Loucy (cell line): ENCODE measurements around the gene PGA3.

Experiments used
- H2AFZ ChIP-seq: fragments of 200-600 bp; sonication (generic); 2 replicates; pipeline ENCODE4 v1.6.0; 2016; ENCODE audit warnings: antibody characterized with exemption, mild to moderate bottlenecking, low read length, moderate library complexity
- H3F3A ChIP-seq: fragments of 200-600 bp; 2 replicates; pipeline ENCODE4 v1.6.0; 2016; ENCODE audit warnings: antibody characterized with exemption, low read depth, mild to moderate bottlenecking
- H3K27me3 ChIP-seq: fragments of 200-600 bp; sonication (generic); 2 replicates; pipeline ENCODE4 v1.6.1; 2014; ENCODE audit warnings: low read length, mild to moderate bottlenecking; ENCODE audit not compliant: insufficient read depth, poor library complexity, severe bottlenecking
- H3K36me3 ChIP-seq: fragments of 200-600 bp; sonication (generic); 2 replicates; pipeline ENCODE4 v1.6.1; 2016; ENCODE audit warnings: low read length; ENCODE audit not compliant: insufficient read depth
- H3K4me1 ChIP-seq: fragments of 200-600 bp; sonication (generic); 2 replicates; pipeline ENCODE4 v1.5.1; 2014; ENCODE audit warnings: low read length, mild to moderate bottlenecking; ENCODE audit not compliant: insufficient read depth, poor library complexity, severe bottlenecking
- H3K4me2 ChIP-seq: fragments of 200-600 bp; sonication (generic); 2 replicates; pipeline ENCODE4 v1.6.0; 2014; ENCODE audit warnings: antibody characterized with exemption, low read length, low read depth, mild to moderate bottlenecking; ENCODE audit not compliant: poor library complexity, severe bottlenecking
- H3K4me3 ChIP-seq: fragments of 200-600 bp; sonication (generic); 2 replicates; pipeline ENCODE4 v1.5.1; 2014; ENCODE audit warnings: low read length, mild to moderate bottlenecking, mixed read lengths; ENCODE audit not compliant: poor library complexity, severe bottlenecking
- H3K79me2 ChIP-seq: fragments of 200-600 bp; sonication (generic); 2 replicates; pipeline ENCODE4 v1.6.1; 2014; ENCODE audit warnings: low read length; ENCODE audit not compliant: insufficient read depth
- H3K9ac ChIP-seq: fragments of 200-600 bp; sonication (generic); 2 replicates; pipeline ENCODE4 v1.6.0; 2014; ENCODE audit warnings: mild to moderate bottlenecking, low read depth, low read length, moderate library complexity; ENCODE audit not compliant: poor library complexity, severe bottlenecking
- H3K9me2 ChIP-seq: fragments of 200-600 bp; sonication (generic); replicated peaks from 2 replicates; pipeline ENCODE4 v1.6.1; 2016; ENCODE audit warnings: low read depth, low read length, mixed read lengths
- H3K9me3 ChIP-seq: fragments of 200-600 bp; sonication (generic); 2 replicates; pipeline ENCODE4 v1.6.1; 2014; ENCODE audit warnings: mild to moderate bottlenecking, antibody characterized with exemption, low read length, low read depth; ENCODE audit not compliant: insufficient read depth
- H4K20me1 ChIP-seq: fragments of 200-600 bp; sonication (generic); 2 replicates; pipeline ENCODE4 v1.6.0; 2014; ENCODE audit warnings: antibody characterized with exemption, low read length, mild to moderate bottlenecking; ENCODE audit not compliant: insufficient read depth, poor library complexity, severe bottlenecking
- EZH2phosphoT487 ChIP-seq: fragments of 200-600 bp; IDR thresholded peaks from 2 replicates; pipeline ENCODE4 v1.6.1; 2018; ENCODE audit warnings: antibody characterized with exemption, mild to moderate bottlenecking, moderate library complexity, borderline replicate concordance
- TF ChIP-seq, protein P1 (sequence below): fragments of 200-600 bp; sonication (generic); conservative IDR thresholded peaks from 2 replicates; pipeline ENCODE4 v1.5.1; 2014; ENCODE audit warnings: mild to moderate bottlenecking, antibody characterized with exemption, low read length

Gene PGA3

DNA sequence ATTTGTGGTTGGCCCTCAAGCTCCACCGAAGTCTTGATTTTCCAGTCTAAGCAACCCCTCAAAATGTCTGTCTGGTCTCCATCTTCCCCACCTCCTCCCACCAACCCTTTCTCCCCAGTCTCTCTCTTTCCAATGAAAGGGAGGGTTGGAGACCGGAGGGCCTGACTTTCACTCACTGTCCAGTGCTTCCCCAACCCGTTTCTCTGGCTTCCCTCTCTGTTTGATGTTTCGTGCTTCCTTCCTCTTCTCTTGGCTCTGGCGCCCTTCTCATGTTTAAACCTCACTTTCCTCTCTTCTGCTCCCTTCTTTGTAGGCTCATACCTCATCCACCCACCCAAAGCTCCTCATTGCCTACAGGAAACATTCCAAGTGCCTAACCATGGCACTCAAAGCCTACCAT is 31.0 kb upstream of the PGA3 start:
- Histone ChIP-seq H3K79me2 (no peaks in the 10 kb centered on the region), H3K36me3 (no peaks in the 10 kb centered on the region), H3K4me2 (no peak overlapping the region), H3K4me1 (peaks cover 11% of the 10 kb centered on the region), H3K27me3 (no peaks in the 10 kb centered on the region), H3K9me3 (no peaks in the 10 kb centered on the region), H3F3A (no peaks in the 10 kb centered on the region), H2AFZ (no peak overlapping the region), H3K9me2 (no peaks in the 10 kb centered on the region), H3K9ac (no peak overlapping the region), H4K20me1 (no peaks in the 10 kb centered on the region), H3K4me3 (no peak overlapping the region)
- TF ChIP-seq EZH2phosphoT487, result no peak

DNA sequence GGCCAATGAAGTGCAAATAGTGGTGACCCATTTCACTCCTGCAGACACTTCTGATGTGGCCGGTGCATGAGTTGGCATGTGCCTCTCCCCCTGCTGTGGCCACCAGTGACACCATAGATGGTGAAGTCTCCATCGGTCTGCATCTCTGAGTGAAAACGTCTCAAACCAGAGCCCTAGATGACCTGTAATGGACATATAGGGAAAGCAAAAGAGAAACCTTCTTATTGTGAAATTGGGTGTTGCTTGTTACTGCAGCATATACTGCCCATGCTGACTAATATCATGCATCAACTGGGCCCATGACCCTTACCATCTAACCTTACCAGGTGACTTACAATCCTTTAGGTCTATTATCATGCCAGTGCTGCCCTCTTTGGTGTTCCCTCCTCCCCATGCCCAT is 30.4 kb upstream of the PGA3 start:
- Histone ChIP-seq H3F3A (no peaks in the 10 kb centered on the region), H3K79me2 (no peaks in the 10 kb centered on the region), H3K9me3 (no peaks in the 10 kb centered on the region), H4K20me1 (no peaks in the 10 kb centered on the region), H2AFZ (no peak overlapping the region), H3K36me3 (no peaks in the 10 kb centered on the region), H3K9ac (no peak overlapping the region), H3K4me1 (peaks cover 11% of the 10 kb centered on the region), H3K9me2 (no peaks in the 10 kb centered on the region), H3K27me3 (no peaks in the 10 kb centered on the region), H3K4me2 (no peak overlapping the region), H3K4me3 (no peak overlapping the region)
- TF ChIP-seq EZH2phosphoT487, result no peak
- TF ChIP-seq, protein P1, sequence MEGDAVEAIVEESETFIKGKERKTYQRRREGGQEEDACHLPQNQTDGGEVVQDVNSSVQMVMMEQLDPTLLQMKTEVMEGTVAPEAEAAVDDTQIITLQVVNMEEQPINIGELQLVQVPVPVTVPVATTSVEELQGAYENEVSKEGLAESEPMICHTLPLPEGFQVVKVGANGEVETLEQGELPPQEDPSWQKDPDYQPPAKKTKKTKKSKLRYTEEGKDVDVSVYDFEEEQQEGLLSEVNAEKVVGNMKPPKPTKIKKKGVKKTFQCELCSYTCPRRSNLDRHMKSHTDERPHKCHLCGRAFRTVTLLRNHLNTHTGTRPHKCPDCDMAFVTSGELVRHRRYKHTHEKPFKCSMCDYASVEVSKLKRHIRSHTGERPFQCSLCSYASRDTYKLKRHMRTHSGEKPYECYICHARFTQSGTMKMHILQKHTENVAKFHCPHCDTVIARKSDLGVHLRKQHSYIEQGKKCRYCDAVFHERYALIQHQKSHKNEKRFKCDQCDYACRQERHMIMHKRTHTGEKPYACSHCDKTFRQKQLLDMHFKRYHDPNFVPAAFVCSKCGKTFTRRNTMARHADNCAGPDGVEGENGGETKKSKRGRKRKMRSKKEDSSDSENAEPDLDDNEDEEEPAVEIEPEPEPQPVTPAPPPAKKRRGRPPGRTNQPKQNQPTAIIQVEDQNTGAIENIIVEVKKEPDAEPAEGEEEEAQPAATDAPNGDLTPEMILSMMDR, result no peak

GRCh38 chr11:61173456-61173855 is 29.9 kb upstream of the PGA3 start:
- no peak overlapping the region for H2AFZ ChIP-seq
- H3K9ac ChIP-seq, result no peak overlapping the region
- H4K20me1 ChIP-seq, result no peaks in the 10 kb centered on the region
- H3F3A ChIP-seq, result no peaks in the 10 kb centered on the region
- no peaks in the 10 kb centered on the region for H3K27me3 ChIP-seq
- TF ChIP-seq EZH2phosphoT487, result no peak
- TF ChIP-seq, protein P1, result no peak
- no peaks in the 10 kb centered on the region for H3K9me2 ChIP-seq
- H3K36me3 ChIP-seq, result no peaks in the 10 kb centered on the region
- H3K4me2 ChIP-seq, result no peak overlapping the region
- no peak overlapping the region for H3K4me3 ChIP-seq
- H3K79me2 ChIP-seq, result no peaks in the 10 kb centered on the region
- H3K9me3 ChIP-seq, result no peaks in the 10 kb centered on the region
- peaks cover 8% of the 10 kb centered on the region for H3K4me1 ChIP-seq

- TF ChIP-seq, protein P1, result no peak
- Histone ChIP-seq H3K36me3 (no peaks in the 10 kb centered on the region), H3K9me2 (no peaks in the 10 kb centered on the region), H3K79me2 (no peaks in the 10 kb centered on the region), H3K4me3 (no peak overlapping the region), H3K27me3 (no peaks in the 10 kb centered on the region), H3K9ac (no peak overlapping the region), H2AFZ (no peak overlapping the region), H3K4me2 (no peak overlapping the region), H3K4me1 (peaks cover 8% of the 10 kb centered on the region), H3K9me3 (no peaks in the 10 kb centered on the region), H4K20me1 (no peaks in the 10 kb centered on the region), H3F3A (no peaks in the 10 kb centered on the region)
These were observed 29.0 kb upstream of the PGA3 start for GRCh38 chr11:61174273-61174672.
